BE2C (cell line): ENCODE results near the gene EHBP1.
"Not testable (repeated sequence)": the region's sequence is repeated elsewhere in the genome, so short reads cannot be mapped to it uniquely, and the experiment has no call there.

Experiments
- DNase-seq: peaks from one replicate; pipeline ENCODE4 v3.0.0-alpha.2; 2020
- H3K27me3 ChIP-seq: fragments of 250-450 bp; sonication (Bioruptor Pico); 2 replicates; pipeline ENCODE4 v1.5.1; 2020; ENCODE audit warnings: mild to moderate bottlenecking
- H3K36me3 ChIP-seq: fragments of 250-450 bp; sonication (Bioruptor Pico); 2 replicates; pipeline ENCODE4 v1.5.1; 2020; ENCODE audit warnings: mild to moderate bottlenecking
- H3K4me1 ChIP-seq: fragments of 250-450 bp; sonication (Bioruptor Pico); 2 replicates; pipeline ENCODE4 v1.5.1; 2020
- H3K4me3 ChIP-seq: 2 replicates; pipeline ENCODE4 v1.5.1; 2011; ENCODE audit warnings: low read depth, low read length
- H3K9me3 ChIP-seq: fragments of 250-450 bp; sonication (Bioruptor Pico); 2 replicates; pipeline ENCODE4 v1.5.1; 2020
- CTCF ChIP-seq: IDR thresholded peaks from 2 replicates; pipeline ENCODE4 v1.5.1; 2012; ENCODE audit warnings: mild to moderate bottlenecking, low read depth, low read length

Gene EHBP1

GRCh38 chr2:63064661-63065060 is 359.1 kb downstream of the EHBP1 start:
- no peaks in the 10 kb centered on the region for H3K36me3 ChIP-seq
- TF ChIP-seq CTCF: no peak
- H3K9me3 ChIP-seq: no peaks in the 10 kb centered on the region
- H3K27me3 ChIP-seq: peaks cover 40% of the 10 kb centered on the region
- H3K4me1 ChIP-seq: no peaks in the 10 kb centered on the region
- no peak for DNase-seq
- H3K4me3 ChIP-seq: no peak overlapping the region

GRCh38 chr2:63066265-63066664 is 360.8 kb downstream of the EHBP1 start:
- DNase-seq: no peak
- no peak for TF ChIP-seq CTCF
- no peaks in the 10 kb centered on the region for H3K9me3 ChIP-seq
- H3K4me3 ChIP-seq: no peak overlapping the region
- peaks cover 30% of the 10 kb centered on the region for H3K27me3 ChIP-seq
- no peaks in the 10 kb centered on the region for H3K4me1 ChIP-seq
- H3K36me3 ChIP-seq: no peaks in the 10 kb centered on the region

DNA sequence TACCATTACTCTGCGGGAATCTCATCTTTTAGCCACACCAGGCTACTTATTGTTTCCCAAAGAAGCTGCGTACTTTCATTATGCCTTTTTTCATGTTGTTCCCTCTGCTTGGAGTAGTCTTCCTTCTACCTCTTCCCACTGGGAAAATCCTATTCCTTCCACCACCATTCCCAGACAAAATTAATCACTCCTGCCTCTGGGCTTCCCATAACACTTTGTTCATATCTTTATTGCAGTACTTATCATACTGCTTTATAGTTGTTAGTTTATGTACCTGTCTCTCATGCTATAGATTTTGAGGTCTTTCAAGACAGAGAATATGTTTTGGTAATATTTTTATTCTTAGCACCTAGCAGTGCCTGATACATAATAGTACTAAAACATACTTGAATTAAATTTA is 361.3 kb downstream of the EHBP1 start:
- Histone ChIP-seq H3K36me3 (no peaks in the 10 kb centered on the region), H3K4me1 (no peaks in the 10 kb centered on the region), H3K9me3 (no peaks in the 10 kb centered on the region), H3K4me3 (no peak overlapping the region), H3K27me3 (peaks cover 24% of the 10 kb centered on the region)
- TF ChIP-seq CTCF: no peak
- DNase-seq: no peak

- Histone ChIP-seq H3K9me3 (no peaks in the 10 kb centered on the region), H3K36me3 (no peaks in the 10 kb centered on the region), H3K4me1 (no peaks in the 10 kb centered on the region), H3K4me3 (no peak overlapping the region), H3K27me3 (peaks cover 3% of the 10 kb centered on the region)
- no peak for DNase-seq
- TF ChIP-seq CTCF: no peak
Observed at GRCh38 chr2:63071664-63072063, 366.2 kb downstream of the EHBP1 start.

GRCh38 chr2:63073994-63074393 is 368.5 kb downstream of the EHBP1 start:
- TF ChIP-seq CTCF: no peak
- DNase-seq: no peak

GRCh38 chr2:63074399-63074798 is 368.9 kb downstream of the EHBP1 start:
- not testable (repeated sequence) for H3K27me3 ChIP-seq, H3K4me1 ChIP-seq, DNase-seq, H3K9me3 ChIP-seq, H3K4me3 ChIP-seq, H3K36me3 ChIP-seq

More at GRCh38 chr2:63073994-63074393, 368.5 kb downstream of the EHBP1 start:
- H3K27me3 ChIP-seq: no peaks in the 10 kb centered on the region
- no peak overlapping the region for H3K4me3 ChIP-seq
- H3K36me3 ChIP-seq: no peaks in the 10 kb centered on the region
- no peaks in the 10 kb centered on the region for H3K9me3 ChIP-seq
- H3K4me1 ChIP-seq: no peaks in the 10 kb centered on the region
